ENCODE measurements around the gene HSPA6.
"Not testable (repeated sequence)": the region's sequence is repeated elsewhere in the genome, so short reads cannot be mapped to it uniquely, and the experiment has no call there.

The HSPA6 gene

GRCh38 chr1:161511756-161512060 lies 12.6 kb upstream of the HSPA6 start:
- no peak overlapping the region for H3K4ac ChIP-seq (ENCODE audit: low read length)
- no peak overlapping the region for H3K23ac ChIP-seq (ENCODE audit: low read depth, low read length, poor library complexity)
- H3K14ac ChIP-seq (ENCODE audit: low read length): no peak overlapping the region
- H3K79me1 ChIP-seq (ENCODE audit: low read depth, low read length): no peaks in the 10 kb centered on the region
- no peak overlapping the region for H2BK5ac ChIP-seq (ENCODE audit: low read length)
- H3K9me3 ChIP-seq (replicated peaks in 1 of 2; ENCODE audit: control insufficient read depth in 2 of 2, insufficient read depth in 1 of 2, low read depth in 1 of 2, low read length in 2 of 2): no peaks in the 10 kb centered on the region
- H2BK120ac ChIP-seq (ENCODE audit: low read depth, low read length): no peak overlapping the region
- WGBS, 2 donors (ENCODE audit: extremely low coverage in 2 of 2, insufficient read length in 2 of 2, insufficient replicate concordance in 1 of 2): no CpG with 5 or more reads among the region's 7 CpGs
- no peak overlapping the region for H3K9ac ChIP-seq (ENCODE audit: low read depth, low read length, poor library complexity)
- no peaks in the 10 kb centered on the region for H3K4me1 ChIP-seq (ENCODE audit: control insufficient read depth in 2 of 2, insufficient read depth in 1 of 2, low read depth in 1 of 2, low read length in 2 of 2)
- H2BK15ac ChIP-seq (ENCODE audit: low read length): no peak overlapping the region
- no peak overlapping the region for H2AFZ ChIP-seq (ENCODE audit: low read length)
- H3K27ac ChIP-seq (replicated peaks; ENCODE audit: low read length): no peak overlapping the region
- DNase-seq (ENCODE audit: low spot score): no peak
- no peak overlapping the region for H2AK5ac ChIP-seq (ENCODE audit: low read depth, low read length)
- H3K4me2 ChIP-seq (ENCODE audit: insufficient read depth, low read length, poor library complexity, severe bottlenecking): no peak overlapping the region
- H3K18ac ChIP-seq (ENCODE audit: low read length): no peak overlapping the region
- H3K36me3 ChIP-seq (replicated peaks in 1 of 2; ENCODE audit: control insufficient read depth in 2 of 2, insufficient read depth in 2 of 2, low read length in 2 of 2): no peaks in the 10 kb centered on the region
- no peaks in the 10 kb centered on the region for H3K27me3 ChIP-seq (ENCODE audit: control insufficient read depth in 3 of 3, insufficient read depth in 3 of 3, low read depth in 1 of 3, low read length in 3 of 3)
- H3K4me3 ChIP-seq (ENCODE audit: low read length in 2 of 2): no peak overlapping the region
- no peak overlapping the region for H4K91ac ChIP-seq (ENCODE audit: low read depth, low read length, poor library complexity)
- no peak overlapping the region for H4K8ac ChIP-seq (ENCODE audit: low read depth, low read length)
- no peak overlapping the region for H2BK12ac ChIP-seq (ENCODE audit: low read length)

GRCh38 chr1:161512636-161513447 lies 11.5 kb upstream of the HSPA6 start:
- not testable (repeated sequence) for DNase-seq (ENCODE audit: low spot score); H3K14ac ChIP-seq (ENCODE audit: low read length); H4K91ac ChIP-seq (ENCODE audit: low read depth, low read length, poor library complexity); H2BK5ac ChIP-seq (ENCODE audit: low read length); H2AK5ac ChIP-seq (ENCODE audit: low read depth, low read length); H3K27me3 ChIP-seq (ENCODE audit: control insufficient read depth in 3 of 3, insufficient read depth in 3 of 3, low read depth in 1 of 3, low read length in 3 of 3); H3K4me1 ChIP-seq (ENCODE audit: control insufficient read depth in 2 of 2, insufficient read depth in 1 of 2, low read depth in 1 of 2, low read length in 2 of 2); H3K4me2 ChIP-seq (ENCODE audit: insufficient read depth, low read length, poor library complexity, severe bottlenecking); H2AFZ ChIP-seq (ENCODE audit: low read length); H4K8ac ChIP-seq (ENCODE audit: low read depth, low read length); H3K79me1 ChIP-seq (ENCODE audit: low read depth, low read length); H3K4me3 ChIP-seq (ENCODE audit: low read length in 2 of 2); H3K27ac ChIP-seq (replicated peaks; ENCODE audit: low read length); H3K9me3 ChIP-seq (replicated peaks in 1 of 2; ENCODE audit: control insufficient read depth in 2 of 2, insufficient read depth in 1 of 2, low read depth in 1 of 2, low read length in 2 of 2); H2BK12ac ChIP-seq (ENCODE audit: low read length); H3K23ac ChIP-seq (ENCODE audit: low read depth, low read length, poor library complexity); H3K9ac ChIP-seq (ENCODE audit: low read depth, low read length, poor library complexity); H2BK120ac ChIP-seq (ENCODE audit: low read depth, low read length); H3K36me3 ChIP-seq (replicated peaks in 1 of 2; ENCODE audit: control insufficient read depth in 2 of 2, insufficient read depth in 2 of 2, low read length in 2 of 2); H3K18ac ChIP-seq (ENCODE audit: low read length); H3K4ac ChIP-seq (ENCODE audit: low read length); H2BK15ac ChIP-seq (ENCODE audit: low read length)
- WGBS, 2 donors (ENCODE audit: extremely low coverage in 2 of 2, insufficient read length in 2 of 2, insufficient replicate concordance in 1 of 2): no CpG with 5 or more reads among the region's 6 CpGs

- not testable (repeated sequence) for H3K23ac ChIP-seq (ENCODE audit: low read depth, low read length, poor library complexity); DNase-seq (ENCODE audit: low spot score); H2AK5ac ChIP-seq (ENCODE audit: low read depth, low read length); H3K79me1 ChIP-seq (ENCODE audit: low read depth, low read length); H3K4me2 ChIP-seq (ENCODE audit: insufficient read depth, low read length, poor library complexity, severe bottlenecking); H3K4me3 ChIP-seq (ENCODE audit: low read length in 2 of 2); H2BK5ac ChIP-seq (ENCODE audit: low read length); H3K9ac ChIP-seq (ENCODE audit: low read depth, low read length, poor library complexity); H3K9me3 ChIP-seq (replicated peaks in 1 of 2; ENCODE audit: control insufficient read depth in 2 of 2, insufficient read depth in 1 of 2, low read depth in 1 of 2, low read length in 2 of 2); H2AFZ ChIP-seq (ENCODE audit: low read length); H3K4ac ChIP-seq (ENCODE audit: low read length); H3K18ac ChIP-seq (ENCODE audit: low read length); H4K91ac ChIP-seq (ENCODE audit: low read depth, low read length, poor library complexity); H3K27me3 ChIP-seq (ENCODE audit: control insufficient read depth in 3 of 3, insufficient read depth in 3 of 3, low read depth in 1 of 3, low read length in 3 of 3); H2BK12ac ChIP-seq (ENCODE audit: low read length); H3K4me1 ChIP-seq (ENCODE audit: control insufficient read depth in 2 of 2, insufficient read depth in 1 of 2, low read depth in 1 of 2, low read length in 2 of 2); H3K36me3 ChIP-seq (replicated peaks in 1 of 2; ENCODE audit: control insufficient read depth in 2 of 2, insufficient read depth in 2 of 2, low read length in 2 of 2); H3K27ac ChIP-seq (replicated peaks; ENCODE audit: low read length); H4K8ac ChIP-seq (ENCODE audit: low read depth, low read length); H2BK120ac ChIP-seq (ENCODE audit: low read depth, low read length); H3K14ac ChIP-seq (ENCODE audit: low read length); H2BK15ac ChIP-seq (ENCODE audit: low read length)
- WGBS, 2 donors (ENCODE audit: extremely low coverage in 2 of 2, insufficient read length in 2 of 2, insufficient replicate concordance in 1 of 2): no CpG with 5 or more reads among the region's 1 CpG
These were observed 10.9 kb upstream of the HSPA6 start for GRCh38 chr1:161513448-161513780.

GRCh38 chr1:161513953-161514352 lies 10.4 kb upstream of the HSPA6 start:
- H3K14ac ChIP-seq (ENCODE audit: low read length); H3K23ac ChIP-seq (ENCODE audit: low read depth, low read length, poor library complexity); H3K79me1 ChIP-seq (ENCODE audit: low read depth, low read length); H2BK120ac ChIP-seq (ENCODE audit: low read depth, low read length); H2AFZ ChIP-seq (ENCODE audit: low read length); H2BK5ac ChIP-seq (ENCODE audit: low read length); DNase-seq (ENCODE audit: low spot score); H3K27me3 ChIP-seq (ENCODE audit: control insufficient read depth in 3 of 3, insufficient read depth in 3 of 3, low read depth in 1 of 3, low read length in 3 of 3); H4K8ac ChIP-seq (ENCODE audit: low read depth, low read length); H3K4me2 ChIP-seq (ENCODE audit: insufficient read depth, low read length, poor library complexity, severe bottlenecking); H3K4me1 ChIP-seq (ENCODE audit: control insufficient read depth in 2 of 2, insufficient read depth in 1 of 2, low read depth in 1 of 2, low read length in 2 of 2); H4K91ac ChIP-seq (ENCODE audit: low read depth, low read length, poor library complexity); H3K4ac ChIP-seq (ENCODE audit: low read length); H2BK12ac ChIP-seq (ENCODE audit: low read length); H3K9ac ChIP-seq (ENCODE audit: low read depth, low read length, poor library complexity); H3K18ac ChIP-seq (ENCODE audit: low read length); H3K4me3 ChIP-seq (ENCODE audit: low read length in 2 of 2); H3K9me3 ChIP-seq (replicated peaks in 1 of 2; ENCODE audit: control insufficient read depth in 2 of 2, insufficient read depth in 1 of 2, low read depth in 1 of 2, low read length in 2 of 2); H2BK15ac ChIP-seq (ENCODE audit: low read length); H3K27ac ChIP-seq (replicated peaks; ENCODE audit: low read length); H2AK5ac ChIP-seq (ENCODE audit: low read depth, low read length); H3K36me3 ChIP-seq (replicated peaks in 1 of 2; ENCODE audit: control insufficient read depth in 2 of 2, insufficient read depth in 2 of 2, low read length in 2 of 2): not testable (repeated sequence)
- WGBS, 2 donors (ENCODE audit: extremely low coverage in 2 of 2, insufficient read length in 2 of 2, insufficient replicate concordance in 1 of 2): no CpG with 5 or more reads among the region's 1 CpG
